Measurements from ENCODE around the gene GFOD1.

Gene GFOD1

GRCh38 chr6:13420269-13420668 lies 67.1 kb downstream of the GFOD1 start:
- Histone ChIP-seq H3K4me3 (ENCODE audit: low read depth in 1 of 5, low read length in 5 of 5) (no peak overlapping the region), H3K27ac (ENCODE audit: low read depth, low read length) (no peak overlapping the region), H3K9me3 (ENCODE audit: control insufficient read depth in 5 of 5, low read length in 5 of 5) (no peaks in the 10 kb centered on the region), H3K9ac (ENCODE audit: low read length in 5 of 5) (no peak overlapping the region), H3K27me3 (ENCODE audit: control insufficient read depth in 5 of 5, insufficient read depth in 4 of 5, low read length in 5 of 5) (no peaks in the 10 kb centered on the region), H3K36me3 (ENCODE audit: control insufficient read depth in 5 of 5, insufficient read depth in 5 of 5, low read length in 5 of 5) (no peaks in the 10 kb centered on the region), H3K4me1 (ENCODE audit: control insufficient read depth in 5 of 5, insufficient read depth in 5 of 5, low read length in 5 of 5) (peaks cover 12 to 71% (median 51%) of the 10 kb centered on the region in 5 donors)

GRCh38 chr6:13419422-13420195 lies 67.8 kb downstream of the GFOD1 start:
- Histone ChIP-seq H3K9me3 (ENCODE audit: control insufficient read depth in 5 of 5, low read length in 5 of 5) (no peaks in the 10 kb centered on the region), H3K27ac (ENCODE audit: low read depth, low read length) (no peak overlapping the region), H3K9ac (ENCODE audit: low read length in 5 of 5) (no peak overlapping the region), H3K27me3 (ENCODE audit: control insufficient read depth in 5 of 5, insufficient read depth in 4 of 5, low read length in 5 of 5) (no peaks in the 10 kb centered on the region), H3K4me3 (ENCODE audit: low read depth in 1 of 5, low read length in 5 of 5) (no peak overlapping the region), H3K4me1 (ENCODE audit: control insufficient read depth in 5 of 5, insufficient read depth in 5 of 5, low read length in 5 of 5) (peaks cover 12 to 76% (median 48%) of the 10 kb centered on the region in 5 donors), H3K36me3 (ENCODE audit: control insufficient read depth in 5 of 5, insufficient read depth in 5 of 5, low read length in 5 of 5) (no peaks in the 10 kb centered on the region)

GRCh38 chr6:13418844-13419243 lies 68.6 kb downstream of the GFOD1 start:
- Histone ChIP-seq H3K27ac (ENCODE audit: low read depth, low read length) (no peak overlapping the region), H3K9me3 (ENCODE audit: control insufficient read depth in 5 of 5, low read length in 5 of 5) (no peaks in the 10 kb centered on the region), H3K27me3 (ENCODE audit: control insufficient read depth in 5 of 5, insufficient read depth in 4 of 5, low read length in 5 of 5) (no peaks in the 10 kb centered on the region), H3K9ac (ENCODE audit: low read length in 5 of 5) (no peak overlapping the region), H3K36me3 (ENCODE audit: control insufficient read depth in 5 of 5, insufficient read depth in 5 of 5, low read length in 5 of 5) (no peaks in the 10 kb centered on the region), H3K4me1 (ENCODE audit: control insufficient read depth in 5 of 5, insufficient read depth in 5 of 5, low read length in 5 of 5) (peaks cover 12 to 84% (median 52%) of the 10 kb centered on the region in 5 donors), H3K4me3 (ENCODE audit: low read depth in 1 of 5, low read length in 5 of 5) (no peak overlapping the region)

- Histone ChIP-seq H3K4me3 (ENCODE audit: low read depth in 1 of 5, low read length in 5 of 5) (no peak overlapping the region), H3K4me1 (ENCODE audit: control insufficient read depth in 5 of 5, insufficient read depth in 5 of 5, low read length in 5 of 5) (peaks cover 9 to 84% (median 55%) of the 10 kb centered on the region in 5 donors), H3K27ac (ENCODE audit: low read depth, low read length) (no peak overlapping the region), H3K27me3 (ENCODE audit: control insufficient read depth in 5 of 5, insufficient read depth in 4 of 5, low read length in 5 of 5) (no peaks in the 10 kb centered on the region), H3K36me3 (ENCODE audit: control insufficient read depth in 5 of 5, insufficient read depth in 5 of 5, low read length in 5 of 5) (no peaks in the 10 kb centered on the region), H3K9ac (ENCODE audit: low read length in 5 of 5) (no peak overlapping the region), H3K9me3 (ENCODE audit: control insufficient read depth in 5 of 5, low read length in 5 of 5) (no peaks in the 10 kb centered on the region)
Observed at GRCh38 chr6:13417954-13418353, 69.4 kb downstream of the GFOD1 start.

GRCh38 chr6:13417431-13417830 lies 70.0 kb downstream of the GFOD1 start:
- H3K9ac ChIP-seq (ENCODE audit: low read length in 5 of 5) = no peak overlapping the region
- H3K9me3 ChIP-seq (ENCODE audit: control insufficient read depth in 5 of 5, low read length in 5 of 5) = no peaks in the 10 kb centered on the region
- no peak overlapping the region for H3K27ac ChIP-seq (ENCODE audit: low read depth, low read length)
- no peaks in the 10 kb centered on the region for H3K27me3 ChIP-seq (ENCODE audit: control insufficient read depth in 5 of 5, insufficient read depth in 4 of 5, low read length in 5 of 5)
- no peak overlapping the region for H3K4me3 ChIP-seq (ENCODE audit: low read depth in 1 of 5, low read length in 5 of 5)
- H3K36me3 ChIP-seq (ENCODE audit: control insufficient read depth in 5 of 5, insufficient read depth in 5 of 5, low read length in 5 of 5) = no peaks in the 10 kb centered on the region
- H3K4me1 ChIP-seq (ENCODE audit: control insufficient read depth in 5 of 5, insufficient read depth in 5 of 5, low read length in 5 of 5) = peaks cover 7 to 84% (median 55%) of the 10 kb centered on the region in 5 donors

- peaks cover 5 to 82% (median 48%) of the 10 kb centered on the region in 5 donors for H3K4me1 ChIP-seq (ENCODE audit: control insufficient read depth in 5 of 5, insufficient read depth in 5 of 5, low read length in 5 of 5)
- H3K36me3 ChIP-seq (ENCODE audit: control insufficient read depth in 5 of 5, insufficient read depth in 5 of 5, low read length in 5 of 5) = no peaks in the 10 kb centered on the region
- no peaks in the 10 kb centered on the region for H3K27me3 ChIP-seq (ENCODE audit: control insufficient read depth in 5 of 5, insufficient read depth in 4 of 5, low read length in 5 of 5)
- H3K4me3 ChIP-seq (ENCODE audit: low read depth in 1 of 5, low read length in 5 of 5) = no peak overlapping the region
- no peak overlapping the region for H3K27ac ChIP-seq (ENCODE audit: low read depth, low read length)
- no peak overlapping the region for H3K9ac ChIP-seq (ENCODE audit: low read length in 5 of 5)
- H3K9me3 ChIP-seq (ENCODE audit: control insufficient read depth in 5 of 5, low read length in 5 of 5) = no peaks in the 10 kb centered on the region
Observed at GRCh38 chr6:13415283-13415682, 72.1 kb downstream of the GFOD1 start.

GRCh38 chr6:13413900-13414555 lies 73.4 kb downstream of the GFOD1 start:
- Histone ChIP-seq H3K27me3 (ENCODE audit: control insufficient read depth in 5 of 5, insufficient read depth in 4 of 5, low read length in 5 of 5) (no peaks in the 10 kb centered on the region), H3K9ac (ENCODE audit: low read length in 5 of 5) (no peak overlapping the region), H3K36me3 (ENCODE audit: control insufficient read depth in 5 of 5, insufficient read depth in 5 of 5, low read length in 5 of 5) (no peaks in the 10 kb centered on the region), H3K27ac (ENCODE audit: low read depth, low read length) (no peak overlapping the region), H3K4me3 (ENCODE audit: low read depth in 1 of 5, low read length in 5 of 5) (no peak overlapping the region), H3K4me1 (ENCODE audit: control insufficient read depth in 5 of 5, insufficient read depth in 5 of 5, low read length in 5 of 5) (peaks cover 5 to 73% (median 36%) of the 10 kb centered on the region in 5 donors), H3K9me3 (ENCODE audit: control insufficient read depth in 5 of 5, low read length in 5 of 5) (no peaks in the 10 kb centered on the region)

GRCh38 chr6:13413466-13413862 lies 73.9 kb downstream of the GFOD1 start:
- H3K27ac ChIP-seq (ENCODE audit: low read depth, low read length) = no peak overlapping the region
- H3K27me3 ChIP-seq (ENCODE audit: control insufficient read depth in 5 of 5, insufficient read depth in 4 of 5, low read length in 5 of 5) = no peaks in the 10 kb centered on the region
- H3K4me3 ChIP-seq (ENCODE audit: low read depth in 1 of 5, low read length in 5 of 5) = no peak overlapping the region
- H3K9me3 ChIP-seq (ENCODE audit: control insufficient read depth in 5 of 5, low read length in 5 of 5) = no peaks in the 10 kb centered on the region
- no peak overlapping the region for H3K9ac ChIP-seq (ENCODE audit: low read length in 5 of 5)
- no peaks in the 10 kb centered on the region for H3K36me3 ChIP-seq (ENCODE audit: control insufficient read depth in 5 of 5, insufficient read depth in 5 of 5, low read length in 5 of 5)
- peaks cover 3 to 69% (median 30%) of the 10 kb centered on the region in 5 donors for H3K4me1 ChIP-seq (ENCODE audit: control insufficient read depth in 5 of 5, insufficient read depth in 5 of 5, low read length in 5 of 5)

GRCh38 chr6:13412639-13413465 lies 74.5 kb downstream of the GFOD1 start:
- H3K27ac ChIP-seq (ENCODE audit: low read depth, low read length) = no peak overlapping the region
- peaks cover 2 to 69% (median 26%) of the 10 kb centered on the region in 5 donors for H3K4me1 ChIP-seq (ENCODE audit: control insufficient read depth in 5 of 5, insufficient read depth in 5 of 5, low read length in 5 of 5)
- H3K4me3 ChIP-seq (ENCODE audit: low read depth in 1 of 5, low read length in 5 of 5) = no peak overlapping the region
- no peaks in the 10 kb centered on the region for H3K27me3 ChIP-seq (ENCODE audit: control insufficient read depth in 5 of 5, insufficient read depth in 4 of 5, low read length in 5 of 5)
- H3K9ac ChIP-seq (ENCODE audit: low read length in 5 of 5) = no peak overlapping the region
- H3K9me3 ChIP-seq (ENCODE audit: control insufficient read depth in 5 of 5, low read length in 5 of 5) = no peaks in the 10 kb centered on the region
- H3K36me3 ChIP-seq (ENCODE audit: control insufficient read depth in 5 of 5, insufficient read depth in 5 of 5, low read length in 5 of 5) = no peaks in the 10 kb centered on the region

- no peak overlapping the region for H3K9ac ChIP-seq (ENCODE audit: low read length in 5 of 5)
- no peaks in the 10 kb centered on the region for H3K9me3 ChIP-seq (ENCODE audit: control insufficient read depth in 5 of 5, low read length in 5 of 5)
- no peak overlapping the region for H3K4me3 ChIP-seq (ENCODE audit: low read depth in 1 of 5, low read length in 5 of 5)
- H3K36me3 ChIP-seq (ENCODE audit: control insufficient read depth in 5 of 5, insufficient read depth in 5 of 5, low read length in 5 of 5) = no peaks in the 10 kb centered on the region
- peaks cover 2 to 70% (median 32%) of the 10 kb centered on the region in 5 donors for H3K4me1 ChIP-seq (ENCODE audit: control insufficient read depth in 5 of 5, insufficient read depth in 5 of 5, low read length in 5 of 5)
- H3K27me3 ChIP-seq (ENCODE audit: control insufficient read depth in 5 of 5, insufficient read depth in 4 of 5, low read length in 5 of 5) = no peaks in the 10 kb centered on the region
- H3K27ac ChIP-seq (ENCODE audit: low read depth, low read length) = no peak overlapping the region
Observed at GRCh38 chr6:13412211-13412610, 75.2 kb downstream of the GFOD1 start.

All from subcutaneous abdominal adipose tissue (tissue), 5 donors.